ENCODE data around the gene ENPP5. TPM values are rescaled to one million over a fixed set of nuclear protein-coding genes. Genes with fewer than 3 reads are reported as not detected.

Gene ENPP5
- total and polyA plus RNA-seq, 2 of the 4 experiments (the other 2 are of a cell fraction): under 0.01 TPM; not detected in 1

DNA sequence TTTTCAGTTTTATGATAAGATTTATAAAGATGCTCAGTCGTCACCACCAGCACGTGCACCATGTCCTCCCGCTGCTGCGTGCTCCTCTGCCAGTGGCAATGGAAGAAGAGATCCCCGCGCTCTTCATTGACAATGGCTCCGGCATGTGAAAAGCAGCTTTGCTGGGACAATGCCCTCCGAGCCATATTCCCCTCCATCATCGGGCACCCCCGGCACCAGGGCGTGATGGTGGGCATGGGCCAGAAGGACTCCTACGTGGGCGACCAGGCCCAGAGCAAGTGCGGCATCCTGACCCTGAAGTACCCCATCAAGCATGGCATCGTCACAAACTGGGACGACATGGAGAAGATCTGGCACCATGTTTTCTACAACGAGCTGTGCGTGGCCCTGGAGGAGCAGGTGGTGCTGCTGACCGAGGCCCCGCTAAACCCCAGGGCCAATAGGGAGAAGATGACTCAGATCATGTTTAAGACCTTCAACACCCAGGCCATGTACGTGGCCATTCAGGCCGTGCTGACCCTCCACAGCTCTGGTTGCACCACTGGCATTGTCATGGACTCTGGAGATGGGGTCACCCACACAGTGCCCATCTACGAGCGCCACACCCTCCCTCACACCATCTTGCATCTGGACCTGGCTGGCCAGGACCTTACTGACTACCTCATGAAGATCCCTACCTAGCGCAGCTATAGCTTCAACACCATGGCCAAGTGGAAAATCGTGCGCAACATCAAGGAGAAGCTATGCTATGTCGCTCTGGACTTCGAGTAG lies 34.3 kb upstream of the ENPP5 start:
- WGBS, 2 experiments (ENCODE audit: extremely low coverage in 2 of 2, insufficient read length in 1 of 2): 85% methylated on average over 16 of the region's 29 CpGs; no CpG with 5 or more reads in 1 of the 2 experiments
- ATAC-seq (ENCODE audit: low read depth): no peak

More for the DNA sequence above, 34.3 kb upstream of the ENPP5 start:
- ChIA-PET POLR2A (ENCODE audit: unreplicated experiment) (no interaction called here), CTCF (no interaction called here)
- no peak for TF ChIP-seq NFE2L2 (IDR thresholded peaks at IDR 0.05; ENCODE audit: low read depth, low read length)
- no peak for TF ChIP-seq SMC3 (IDR thresholded peaks at IDR 0.05; ENCODE audit: low read depth, low read length)
- no peak for TF ChIP-seq RCOR1 (IDR thresholded peaks at IDR 0.05; ENCODE audit: insufficient replicate concordance, low read length)
- no peak for TF ChIP-seq MXI1 (IDR thresholded peaks at IDR 0.05; ENCODE audit: borderline replicate concordance, low read depth, low read length)
- TF ChIP-seq FOS (IDR thresholded peaks at IDR 0.05; ENCODE audit: low read depth, low read length): no peak
- TF ChIP-seq, protein P1, sequence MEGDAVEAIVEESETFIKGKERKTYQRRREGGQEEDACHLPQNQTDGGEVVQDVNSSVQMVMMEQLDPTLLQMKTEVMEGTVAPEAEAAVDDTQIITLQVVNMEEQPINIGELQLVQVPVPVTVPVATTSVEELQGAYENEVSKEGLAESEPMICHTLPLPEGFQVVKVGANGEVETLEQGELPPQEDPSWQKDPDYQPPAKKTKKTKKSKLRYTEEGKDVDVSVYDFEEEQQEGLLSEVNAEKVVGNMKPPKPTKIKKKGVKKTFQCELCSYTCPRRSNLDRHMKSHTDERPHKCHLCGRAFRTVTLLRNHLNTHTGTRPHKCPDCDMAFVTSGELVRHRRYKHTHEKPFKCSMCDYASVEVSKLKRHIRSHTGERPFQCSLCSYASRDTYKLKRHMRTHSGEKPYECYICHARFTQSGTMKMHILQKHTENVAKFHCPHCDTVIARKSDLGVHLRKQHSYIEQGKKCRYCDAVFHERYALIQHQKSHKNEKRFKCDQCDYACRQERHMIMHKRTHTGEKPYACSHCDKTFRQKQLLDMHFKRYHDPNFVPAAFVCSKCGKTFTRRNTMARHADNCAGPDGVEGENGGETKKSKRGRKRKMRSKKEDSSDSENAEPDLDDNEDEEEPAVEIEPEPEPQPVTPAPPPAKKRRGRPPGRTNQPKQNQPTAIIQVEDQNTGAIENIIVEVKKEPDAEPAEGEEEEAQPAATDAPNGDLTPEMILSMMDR (conservative IDR thresholded peaks at IDR 0.05; ENCODE audit: low read depth, low read length): no peak
- TF ChIP-seq MAFK (IDR thresholded peaks at IDR 0.05; ENCODE audit: low read depth, low read length): no peak
- TF ChIP-seq MAZ (IDR thresholded peaks at IDR 0.05; ENCODE audit: borderline replicate concordance, low read depth, low read length): no peak
- TF ChIP-seq, protein P2, sequence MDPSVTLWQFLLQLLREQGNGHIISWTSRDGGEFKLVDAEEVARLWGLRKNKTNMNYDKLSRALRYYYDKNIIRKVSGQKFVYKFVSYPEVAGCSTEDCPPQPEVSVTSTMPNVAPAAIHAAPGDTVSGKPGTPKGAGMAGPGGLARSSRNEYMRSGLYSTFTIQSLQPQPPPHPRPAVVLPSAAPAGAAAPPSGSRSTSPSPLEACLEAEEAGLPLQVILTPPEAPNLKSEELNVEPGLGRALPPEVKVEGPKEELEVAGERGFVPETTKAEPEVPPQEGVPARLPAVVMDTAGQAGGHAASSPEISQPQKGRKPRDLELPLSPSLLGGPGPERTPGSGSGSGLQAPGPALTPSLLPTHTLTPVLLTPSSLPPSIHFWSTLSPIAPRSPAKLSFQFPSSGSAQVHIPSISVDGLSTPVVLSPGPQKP (IDR thresholded peaks at IDR 0.05; ENCODE audit: borderline replicate concordance, low read depth, low read length): no peak
- no peak for TF ChIP-seq RFX5 (IDR thresholded peaks at IDR 0.05; ENCODE audit: low read depth, low read length)
- TF ChIP-seq, protein P3, sequence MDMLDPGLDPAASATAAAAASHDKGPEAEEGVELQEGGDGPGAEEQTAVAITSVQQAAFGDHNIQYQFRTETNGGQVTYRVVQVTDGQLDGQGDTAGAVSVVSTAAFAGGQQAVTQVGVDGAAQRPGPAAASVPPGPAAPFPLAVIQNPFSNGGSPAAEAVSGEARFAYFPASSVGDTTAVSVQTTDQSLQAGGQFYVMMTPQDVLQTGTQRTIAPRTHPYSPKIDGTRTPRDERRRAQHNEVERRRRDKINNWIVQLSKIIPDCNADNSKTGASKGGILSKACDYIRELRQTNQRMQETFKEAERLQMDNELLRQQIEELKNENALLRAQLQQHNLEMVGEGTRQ (IDR thresholded peaks at IDR 0.05; ENCODE audit: low read depth, low read length): no peak
- TF ChIP-seq POLR2A (IDR thresholded peaks at IDR 0.05; ENCODE audit: low read depth, low read length): no peak
- TF ChIP-seq CHD1 (IDR thresholded peaks at IDR 0.05; ENCODE audit: low read depth, low read length): no peak
- TF ChIP-seq BHLHE40 (IDR thresholded peaks at IDR 0.05; ENCODE audit: low read depth, low read length): no peak
- TF ChIP-seq CEBPB (IDR thresholded peaks at IDR 0.05; ENCODE audit: low read depth, low read length): no peak
- TF ChIP-seq RAD21 (IDR thresholded peaks at IDR 0.05; ENCODE audit: low read length): no peak
- Histone ChIP-seq H2BK20ac (ENCODE audit: low read depth, low read length) (no peak overlapping the region), H4K91ac (ENCODE audit: insufficient read depth, low read depth, low read length) (no peak overlapping the region), H3K4me1 (ENCODE audit: control insufficient read depth, insufficient read depth, low read length) (no peaks in the 10 kb centered on the region), H3K18ac (ENCODE audit: low read depth, low read length) (no peak overlapping the region), H3K27me3 (ENCODE audit: control insufficient read depth, insufficient read depth, low read length) (no peaks in the 10 kb centered on the region), H4K5ac (ENCODE audit: low read depth, low read length) (no peak overlapping the region), H3K56ac (ENCODE audit: extremely low read depth, insufficient read depth, low read length) (no peak overlapping the region), H3K9me3 (ENCODE audit: control insufficient read depth, insufficient read depth, low read length) (no peaks in the 10 kb centered on the region), H3K27ac (ENCODE audit: insufficient read depth, low read length) (no peak overlapping the region), H3K14ac (replicated peaks; ENCODE audit: low read depth, low read length) (no peak overlapping the region), H3K36me3 (ENCODE audit: control insufficient read depth, insufficient read depth, low read length) (no peaks in the 10 kb centered on the region), H3K79me1 (ENCODE audit: low read depth in 1 of 2, low read length in 2 of 2) (no peaks in the 10 kb centered on the region), H3K4me3 (ENCODE audit: insufficient read depth, low read depth, low read length) (no peak overlapping the region), H2AK5ac (ENCODE audit: low read depth, low read length) (no peak overlapping the region), H2AK9ac (replicated peaks; ENCODE audit: low read depth, low read length, poor library complexity) (no peak overlapping the region), H3K4me2 (ENCODE audit: low read depth, low read length) (no peak overlapping the region), H3K4ac (ENCODE audit: low read depth, low read length) (no peak overlapping the region), H2AFZ (replicated peaks; ENCODE audit: low read length, poor library complexity) (no peak overlapping the region), H4K20me1 (ENCODE audit: insufficient read depth, low read length) (no peaks in the 10 kb centered on the region), H3K9ac (ENCODE audit: low read depth, low read length) (no peak overlapping the region), H2BK15ac (ENCODE audit: low read depth, low read length) (no peak overlapping the region), H3K9me1 (ENCODE audit: insufficient read depth, low read length) (no peaks in the 10 kb centered on the region), H2BK120ac (ENCODE audit: low read depth, low read length) (no peak overlapping the region), H4K8ac (ENCODE audit: low read depth in 2 of 2, low read length in 2 of 2) (no peak overlapping the region), H3K23ac (ENCODE audit: low read depth, low read length) (no peak overlapping the region), H2BK5ac (ENCODE audit: low read depth, low read length, poor library complexity, severe bottlenecking) (no peak overlapping the region)
- in situ Hi-C loops (cut with MboI; ENCODE audit: low sequenced_read_pairs): no loop called here
- DNase-seq: no peak
- dilution Hi-C loops (cut with HindIII; ENCODE audit: low sequenced_read_pairs, unreplicated experiment): no loop called here
- intact Hi-C loops (cut with micrococcal nuclease): no loop called here
- BruUV-seq (replicated peaks): no TSS peak
